Ishikawa (cell line): Measurements from ENCODE around the gene CTXN1.

Source experiments
- CEBPB ChIP-seq: IDR thresholded peaks from 2 replicates; pipeline ENCODE4 v1.6.1; 2012
- CREB1 ChIP-seq: IDR thresholded peaks from 2 replicates; pipeline ENCODE4 v1.6.1; 2012; ENCODE audit warnings: low read depth
- EGR1 ChIP-seq: IDR thresholded peaks from 2 replicates; pipeline ENCODE4 v1.6.1; 2012
- EP300 ChIP-seq: IDR thresholded peaks from 2 replicates; pipeline ENCODE4 v1.6.1; 2012; ENCODE audit warnings: borderline replicate concordance
- FOXM1 ChIP-seq: IDR thresholded peaks from 2 replicates; pipeline ENCODE4 v1.6.1; 2012; ENCODE audit warnings: low read depth, borderline replicate concordance
- MAX ChIP-seq: IDR thresholded peaks from 2 replicates; pipeline ENCODE4 v1.6.1; 2012
- RAD21 ChIP-seq: IDR thresholded peaks from 2 replicates; pipeline ENCODE4 v1.6.1; 2012; ENCODE audit warnings: low read depth
- REST ChIP-seq: IDR thresholded peaks from 2 replicates; pipeline ENCODE4 v1.6.1; 2012; ENCODE audit warnings: low read depth, mild to moderate bottlenecking
- TAF1 ChIP-seq: IDR thresholded peaks from 2 replicates; pipeline ENCODE4 v1.6.1; 2012; ENCODE audit warnings: low read depth, mild to moderate bottlenecking
- TCF12 ChIP-seq: IDR thresholded peaks from 2 replicates; pipeline ENCODE4 v1.6.1; 2012; ENCODE audit warnings: low read depth
- TEAD4 ChIP-seq: IDR thresholded peaks from 2 replicates; pipeline ENCODE4 v1.6.1; 2012
- USF1 ChIP-seq: IDR thresholded peaks from 2 replicates; pipeline ENCODE4 v1.6.1; 2012
- YY1 ChIP-seq: IDR thresholded peaks from 2 replicates; pipeline ENCODE4 v1.6.1; 2012; ENCODE audit warnings: low read depth
- ZBTB7A ChIP-seq: IDR thresholded peaks from 2 replicates; pipeline ENCODE4 v1.6.1; 2012; ENCODE audit warnings: low read depth

- TF ChIP-seq CEBPB (no peak), RAD21 (no peak), CREB1 (no peak), EGR1 (no peak), YY1 (no peak), MAX (peak; percentile 66; the same call in 1 of the 2 replicates), EP300 (no peak), USF1 (no peak), REST (no peak), FOXM1 (no peak), TCF12 (no peak), TAF1 (no peak), ZBTB7A (peak; percentile 65; the same call in 1 of the 2 replicates), TEAD4 (no peak)
These were observed 9.6 kb downstream of the CTXN1 start for GRCh38 chr19:7916103-7916954.
